HG02623 (cell line): ENCODE measurements around the gene CDK3.

Experiments used
- ATAC-seq: cut with Tn5 transposase; IDR thresholded peaks from one replicate; pipeline ENCODE4 v1.9.1; 2021; ENCODE audit warnings: moderate library complexity; ENCODE audit not compliant: unreplicated experiment

Gene CDK3

GRCh38 chr17:75987041-75987440 lies 13.6 kb upstream of the CDK3 start:
- ATAC-seq, result no peak

DNA sequence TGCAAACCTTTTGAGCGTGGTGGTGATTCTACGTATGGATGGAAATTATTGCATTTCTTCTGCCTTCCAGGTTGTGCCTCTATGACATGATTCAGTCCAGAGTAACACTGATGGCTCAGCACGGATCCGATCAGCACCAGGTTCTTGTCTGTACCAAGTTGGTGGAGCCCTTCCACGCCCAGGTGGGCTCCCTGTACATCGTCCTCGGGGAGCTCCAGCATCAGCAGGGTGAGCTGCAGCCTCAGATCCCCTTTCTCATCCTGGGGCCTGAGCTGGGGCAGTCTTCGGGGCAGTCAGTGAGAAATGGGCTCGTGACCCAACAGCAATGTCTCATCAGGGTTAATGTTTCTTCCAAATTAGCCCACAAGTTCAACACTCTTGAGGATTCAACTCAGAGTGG lies 9.3 kb upstream of the CDK3 start:
- no peak for ATAC-seq

GRCh38 chr17:75994802-75995370 lies 5.8 kb upstream of the CDK3 start:
- ATAC-seq, result no peak

- no peak for ATAC-seq
These were observed 5.2 kb upstream of the CDK3 start for GRCh38 chr17:75995385-75995925.

DNA sequence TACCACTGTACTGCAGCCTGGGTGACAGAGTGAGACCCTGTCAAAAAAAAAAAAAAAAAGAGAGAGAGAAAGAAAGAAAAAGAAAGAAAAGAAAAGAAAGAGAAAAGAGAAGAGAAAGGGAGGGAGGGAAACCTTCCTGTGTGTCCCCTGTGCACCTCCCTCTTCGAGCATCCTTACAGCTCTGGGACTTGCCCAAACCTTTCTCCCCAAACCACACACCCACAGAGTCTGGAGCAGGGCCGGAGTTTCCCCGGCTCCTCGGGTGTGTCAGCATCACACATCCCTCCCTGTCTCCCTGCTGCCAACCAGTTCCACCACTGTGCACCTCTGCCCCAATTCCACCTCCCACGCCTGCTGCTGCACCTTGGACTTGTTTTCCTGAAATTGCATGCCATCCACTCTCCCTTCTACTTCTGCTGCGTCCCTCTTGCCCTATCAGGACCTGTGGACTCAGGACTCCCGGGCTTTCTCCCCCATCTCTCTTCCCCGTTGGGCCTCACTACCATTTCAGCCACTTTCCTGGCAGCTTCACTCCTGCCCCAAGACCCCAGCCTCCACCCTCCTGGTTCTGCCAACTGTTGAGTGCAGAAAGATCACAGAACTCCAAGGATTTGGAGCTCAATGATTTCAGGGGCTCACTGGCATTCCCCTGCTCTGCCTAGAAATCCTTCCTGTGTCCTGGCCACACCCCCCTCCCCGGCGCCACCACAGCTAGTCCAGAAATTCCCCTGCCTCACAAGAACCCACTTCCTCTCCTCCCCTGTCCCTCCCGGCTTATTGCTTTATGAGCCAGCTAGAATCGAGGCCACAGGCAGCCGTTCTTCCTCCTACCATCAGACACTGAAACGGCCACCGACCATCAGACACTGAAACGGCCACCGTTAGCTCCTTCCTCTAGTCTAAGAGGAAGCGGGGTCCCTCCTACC lies 3.7 kb upstream of the CDK3 start:
- no peak for ATAC-seq

DNA sequence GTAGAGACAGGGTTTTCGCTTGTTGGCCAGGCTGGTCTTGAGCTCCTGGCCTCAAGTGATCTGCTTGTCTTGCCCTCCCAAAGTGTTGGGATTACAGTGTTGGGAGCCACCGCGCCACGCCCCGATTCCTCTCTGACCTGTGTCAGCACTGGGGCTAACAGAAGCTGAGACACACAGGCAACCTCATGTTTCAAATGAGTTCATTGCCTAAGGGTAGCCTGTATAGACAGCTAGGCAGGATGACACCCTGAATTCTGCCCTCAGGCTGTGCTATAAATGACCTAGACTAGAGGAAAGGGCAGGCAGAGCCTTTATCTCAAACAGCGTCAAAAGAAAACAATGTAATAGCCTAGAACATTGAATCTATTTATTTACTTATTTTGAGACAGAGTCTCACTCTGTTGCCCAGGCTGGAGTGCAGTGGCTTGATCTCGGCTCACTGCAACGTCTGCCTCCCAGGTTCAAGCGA lies 2.3 kb upstream of the CDK3 start:
- ATAC-seq, result no peak

- no peak for ATAC-seq
These were observed 470 bp upstream of the CDK3 start for GRCh38 chr17:76000016-76000754.

GRCh38 chr17:76002100-76002499 lies 1.4 kb downstream of the CDK3 start:
- no peak for ATAC-seq

- ATAC-seq, result no peak
These were observed 3.3 kb downstream of the CDK3 start for GRCh38 chr17:76003915-76004314.

DNA sequence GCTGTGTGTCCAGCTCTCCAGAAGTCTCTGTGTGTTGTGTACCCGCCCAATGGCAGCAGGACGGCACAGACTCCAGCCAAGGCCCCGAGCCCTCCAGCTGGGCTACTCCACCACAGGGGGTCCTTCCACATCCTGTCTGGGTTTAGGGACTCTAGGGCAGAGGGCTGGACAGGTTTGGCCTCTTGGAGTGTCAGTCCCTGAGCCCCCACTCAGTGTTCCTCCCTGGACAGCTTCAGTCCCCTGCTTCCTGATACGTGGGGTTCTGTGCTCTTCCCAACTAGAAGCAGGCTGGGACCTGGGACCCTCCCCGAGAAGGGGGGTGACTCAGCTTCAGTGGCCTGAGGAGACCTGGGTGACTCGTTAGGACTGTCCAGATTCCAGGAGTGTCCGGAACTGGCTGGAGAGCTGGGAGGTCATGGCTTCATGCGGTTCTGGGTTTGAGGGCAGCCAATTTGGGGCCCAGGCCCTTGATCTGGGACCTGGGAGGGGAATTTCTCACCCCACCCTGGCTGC lies 4.2 kb downstream of the CDK3 start:
- no peak for ATAC-seq

DNA sequence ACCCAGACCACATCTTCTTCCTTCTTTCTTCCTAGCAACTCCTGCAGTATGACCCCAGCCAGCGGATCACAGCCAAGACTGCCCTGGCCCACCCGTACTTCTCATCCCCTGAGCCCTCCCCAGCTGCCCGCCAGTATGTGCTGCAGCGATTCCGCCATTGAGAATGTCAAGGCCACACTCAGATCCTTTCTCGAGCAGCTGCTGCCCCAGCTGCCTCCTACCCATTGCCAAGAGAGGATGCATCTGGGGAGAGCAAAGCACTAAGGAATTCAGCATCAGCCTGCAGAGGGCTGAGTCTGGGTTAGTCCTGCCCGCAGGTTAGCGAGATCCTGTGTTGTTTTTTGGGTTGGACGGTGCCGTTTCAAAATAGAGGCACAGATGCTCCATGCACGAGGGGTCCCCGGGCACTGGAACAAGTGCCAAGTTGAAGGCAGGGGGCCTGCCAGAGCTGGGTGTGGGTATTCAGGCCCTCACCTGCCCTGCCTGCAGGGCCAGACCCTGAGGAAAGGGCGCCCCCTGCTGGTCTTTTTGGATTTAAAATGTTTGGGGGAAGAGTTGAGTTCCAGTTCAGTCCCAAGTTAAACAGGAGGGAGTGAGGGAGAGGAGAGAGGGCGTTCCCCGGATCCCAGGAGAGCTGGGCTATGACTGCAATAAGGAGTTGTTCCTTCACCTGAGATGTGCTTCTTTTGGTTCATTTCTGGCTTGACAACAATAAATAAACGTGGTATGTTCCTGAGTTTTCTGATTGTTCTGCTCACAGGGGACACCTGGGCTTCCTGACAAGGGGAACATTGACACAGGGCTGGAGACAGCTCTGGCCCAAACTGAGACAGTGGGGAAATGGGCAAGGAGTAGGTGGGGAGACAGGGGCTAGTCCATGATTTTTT lies 4.9 kb downstream of the CDK3 start:
- no peak for ATAC-seq

DNA sequence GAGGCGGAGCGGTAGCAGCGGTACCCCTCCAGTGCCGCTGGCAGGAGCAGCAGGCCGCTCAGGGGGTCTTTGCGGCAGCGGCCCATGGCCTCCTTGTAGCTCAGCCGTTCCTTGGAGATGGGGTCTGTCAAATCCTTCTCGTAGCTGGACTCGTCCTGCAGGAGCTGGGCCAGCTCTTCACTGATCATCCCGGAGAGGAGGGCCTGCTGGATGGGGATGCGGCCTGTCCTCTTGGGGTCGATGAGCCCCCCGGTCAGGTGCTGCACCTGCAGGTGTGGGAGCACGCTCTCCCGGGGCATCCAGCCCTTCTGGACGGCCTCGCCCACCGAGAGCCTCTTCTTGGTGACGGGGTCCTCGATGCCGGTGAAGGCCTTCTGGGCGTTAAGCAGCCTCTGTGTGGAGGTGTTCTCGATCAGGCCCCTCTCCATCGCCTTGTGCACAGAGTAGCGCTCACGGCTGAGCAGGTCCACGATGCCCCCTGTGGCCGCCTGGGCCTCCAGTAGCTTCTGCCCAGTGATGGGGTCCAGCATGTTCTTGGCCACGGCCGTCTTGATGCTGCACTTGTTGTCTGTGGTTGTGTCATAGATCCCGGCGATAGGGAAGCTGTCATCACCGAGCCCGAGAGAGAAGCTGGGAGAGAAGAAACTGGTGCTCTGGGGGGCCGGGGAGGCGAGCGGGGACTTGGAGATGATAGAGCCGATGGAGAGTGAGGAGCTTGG lies 6.6 kb downstream of the CDK3 start:
- no peak for ATAC-seq

- no peak for ATAC-seq
These were observed 7.2 kb downstream of the CDK3 start for GRCh38 chr17:76007850-76008165.

- no peak for ATAC-seq
These were observed 7.6 kb downstream of the CDK3 start for GRCh38 chr17:76008208-76008607.

DNA sequence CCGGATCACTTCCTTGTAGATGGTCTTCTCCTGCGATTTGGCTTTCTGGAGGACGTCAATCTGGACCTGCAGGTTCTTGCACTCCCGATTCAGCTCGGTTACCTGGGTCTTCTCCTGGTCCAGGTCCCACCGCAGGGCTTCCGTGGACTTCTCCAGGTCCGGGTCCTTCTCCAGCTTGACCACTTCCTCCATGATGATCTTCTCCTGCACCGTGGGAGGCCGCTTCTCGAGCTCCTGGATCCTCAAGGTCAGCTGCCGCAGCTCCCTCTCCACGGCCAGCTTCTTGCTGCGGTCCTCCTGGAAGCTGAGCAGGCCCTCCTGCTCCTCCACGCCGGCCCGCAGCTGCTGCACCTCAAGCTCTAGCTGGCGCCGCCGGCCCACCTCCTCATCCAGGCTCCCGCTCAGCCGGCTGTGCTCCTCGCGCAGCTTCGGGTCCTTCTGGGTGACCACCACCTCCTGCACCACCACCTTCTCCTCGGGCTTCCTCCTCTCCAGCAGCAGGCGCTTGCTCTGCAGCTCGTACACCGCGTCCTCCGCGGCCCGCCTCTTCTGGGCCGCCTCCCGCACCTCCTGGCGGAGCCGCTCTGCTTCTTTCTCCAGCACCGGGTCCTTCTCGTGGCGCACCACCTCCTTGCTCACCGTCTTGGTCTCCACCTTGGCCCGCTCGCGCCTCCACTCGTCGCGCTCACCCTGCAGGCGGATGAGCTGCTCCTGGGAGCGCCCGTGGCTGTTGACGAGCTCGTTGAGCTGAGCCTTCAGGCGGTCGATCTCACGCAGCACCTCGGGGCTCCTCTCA lies 8.2 kb downstream of the CDK3 start:
- ATAC-seq, result no peak

DNA sequence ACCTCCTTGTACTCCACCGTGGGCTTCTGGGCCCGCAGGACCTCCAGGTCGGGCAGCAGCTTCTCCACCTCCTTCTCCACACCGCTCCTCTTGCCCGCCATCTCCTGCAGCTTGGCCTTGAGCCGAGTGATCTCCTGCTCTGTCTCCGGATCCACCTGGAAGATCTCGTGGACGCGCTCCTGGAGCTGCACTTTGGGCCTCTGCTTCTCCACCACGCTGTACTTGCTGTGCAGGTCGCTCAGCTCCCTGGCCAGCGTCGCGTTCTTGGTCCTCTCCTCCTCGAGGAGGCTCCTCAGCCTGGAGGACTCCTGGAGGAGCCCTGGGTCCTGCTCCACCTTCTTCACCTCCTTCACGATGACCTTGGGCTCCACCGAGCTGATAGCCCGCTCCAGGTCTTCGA lies 8.8 kb downstream of the CDK3 start:
- no peak for ATAC-seq

- no peak for ATAC-seq
These were observed 9.5 kb downstream of the CDK3 start for GRCh38 chr17:76009969-76010661.

DNA sequence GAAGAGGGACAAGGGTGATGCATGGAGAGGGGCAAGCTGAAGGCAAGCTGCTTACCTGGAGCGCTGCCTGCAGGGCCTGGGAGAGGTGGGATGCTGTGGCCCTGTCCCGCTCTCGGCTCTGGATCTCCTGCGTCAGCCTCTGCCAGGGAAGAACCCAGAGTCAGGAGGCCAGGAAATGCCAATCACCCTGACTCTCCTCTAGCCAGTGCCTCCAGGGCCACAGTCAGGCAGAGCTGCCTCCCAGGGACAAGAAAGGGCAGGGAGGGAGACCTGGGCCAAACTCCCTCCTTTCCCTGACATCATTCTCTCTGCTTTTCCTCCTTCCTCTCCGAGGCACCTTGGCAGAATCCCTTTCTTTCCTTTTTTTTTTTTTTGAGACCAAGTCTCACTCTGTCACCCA lies 11.3 kb downstream of the CDK3 start:
- no peak for ATAC-seq
